HG02884 (cell line): ENCODE measurements around the gene HSPA8.
"Not testable (repeated sequence)": the region's sequence is repeated elsewhere in the genome, so short reads cannot be mapped to it uniquely, and the experiment has no call there.

Experiments
- ATAC-seq: cut with Tn5 transposase; IDR thresholded peaks from one replicate; pipeline ENCODE4 v1.9.1; 2021; ENCODE audit warnings: mild to moderate bottlenecking, moderate library complexity; ENCODE audit not compliant: unreplicated experiment

The HSPA8 gene

GRCh38 chr11:123072762-123073161 lies 10.8 kb upstream of the HSPA8 start:
- ATAC-seq: no peak

- no peak for ATAC-seq
Measured at GRCh38 chr11:123072332-123072761, 10.4 kb upstream of the HSPA8 start.

GRCh38 chr11:123069908-123070821 lies 8.2 kb upstream of the HSPA8 start:
- peak; percentile 49 for ATAC-seq

GRCh38 chr11:123065621-123066020 lies 3.7 kb upstream of the HSPA8 start:
- ATAC-seq: no peak

- no peak for ATAC-seq
Measured at GRCh38 chr11:123063826-123064657, 2.1 kb upstream of the HSPA8 start.

GRCh38 chr11:123062892-123063825 lies 1.2 kb upstream of the HSPA8 start:
- ATAC-seq: peak; percentile 2

- peak; percentile 76 for ATAC-seq
Measured at GRCh38 chr11:123062158-123062891, 389 bp upstream of the HSPA8 start.

- ATAC-seq: no peak
Measured at GRCh38 chr11:123060277-123061000, 1.5 kb downstream of the HSPA8 start.

GRCh38 chr11:123059041-123059920 lies 2.7 kb downstream of the HSPA8 start:
- not testable (repeated sequence) for ATAC-seq

GRCh38 chr11:123057661-123058305 lies 4.2 kb downstream of the HSPA8 start:
- ATAC-seq: no peak

- no peak for ATAC-seq
Measured at GRCh38 chr11:123056835-123057491, 5.0 kb downstream of the HSPA8 start.

- no peak for ATAC-seq
Measured at GRCh38 chr11:123055191-123055901, 6.6 kb downstream of the HSPA8 start.

- peak; percentile 65 for ATAC-seq
Measured at GRCh38 chr11:123054301-123055065, 7.5 kb downstream of the HSPA8 start.

- ATAC-seq: no peak
Measured at GRCh38 chr11:123052901-123053721, 8.8 kb downstream of the HSPA8 start.

GRCh38 chr11:123051634-123052033 lies 10.3 kb downstream of the HSPA8 start:
- no peak for ATAC-seq
